HepG2 (cell line): ENCODE data around the gene GRB2. TPM values are rescaled to one million over a fixed set of nuclear protein-coding genes. Genes with fewer than 3 reads are reported as not detected.

Source experiments
- ATAC-seq: fragments of 200-7000 bp; cut with Tn5 transposase; 3 replicates; pipeline ENCODE4 v1.9.1; 2020; ENCODE audit warnings: mild to moderate bottlenecking, moderate library complexity
- BruUV-seq: library from RNA; stranded (reverse); fragments of 400-500 nt; replicated peaks from 2 replicates; lab custom pipeline; 2021; lab: Mats Ljungman, UMichigan
- CTCF ChIA-PET: fragments of 300-600 bp; formaldehyde crosslinking; extraction: SDS; loops from one replicate; lab custom pipeline; 2021; ENCODE audit warnings: low total read pairs, inconsistent platforms, low intra/inter-chr PET ratio; lab: Yijun Ruan, JAX
- POLR2A ChIA-PET: fragments of 350-600 bp; sonication (Branson Sonifier 250); formaldehyde crosslinking; loops from one replicate; lab custom pipeline; 2020; ENCODE audit warnings: antibody characterized with exemption, inconsistent platforms; lab: Yijun Ruan, JAX
- DNase-seq: peaks from one replicate; pipeline ENCODE4 v3.0.0-alpha.2; 2015; ENCODE audit warnings: low spot score
- FAIRE-seq: peaks from 3 replicates; lab custom pipeline; 2011; peaks lifted over from hg19 to GRCh38; lab: Jason Lieb, UNC
- H2AFZ ChIP-seq: one replicate; pipeline ENCODE4 v1.6.1; 2011; ENCODE audit warnings: low read length, inconsistent platforms
- H3K27ac ChIP-seq: fragments of 300-600 bp; 3 replicates; pipeline ENCODE4 v1.8.0; 2011; ENCODE audit warnings: mixed run types, mild to moderate bottlenecking, mixed read lengths, low read length, inconsistent platforms; ENCODE audit not compliant: insufficient read depth; ENCODE audit errors: extremely low read length
- H3K27me3 ChIP-seq, 2 experiments: fragments of 200-600 bp in 1 of 2; 2 replicates in 1 of 2; 3 replicates in 1 of 2; pipeline versions ENCODE4 v1.6.0 to v1.8.0; 2011; ENCODE audit warnings: low read length in 2 of 2, mild to moderate bottlenecking in 2 of 2, moderate library complexity in 2 of 2, inconsistent platforms in 1 of 2; ENCODE audit not compliant: insufficient read depth in 2 of 2, control insufficient read depth in 1 of 2
- H3K36me3 ChIP-seq, 2 experiments: fragments of 200-600 bp in 1 of 2; replicated peaks in 1 of 2; 2 replicates in 1 of 2; 3 replicates in 1 of 2; pipeline versions ENCODE4 v1.5.1 to v1.8.0; 2011; ENCODE audit warnings: low read length in 2 of 2, inconsistent platforms in 1 of 2; ENCODE audit not compliant: insufficient read depth in 2 of 2, control insufficient read depth in 1 of 2
- H3K4me1 ChIP-seq: 2 replicates; pipeline ENCODE4 v1.5.1; 2012; ENCODE audit warnings: low read length, inconsistent platforms; ENCODE audit not compliant: insufficient read depth
- H3K4me2 ChIP-seq: 2 replicates; pipeline ENCODE4 v1.6.0; 2011; ENCODE audit warnings: low read depth, low read length, inconsistent platforms
- H3K4me3 ChIP-seq, 3 experiments: fragments of 200-600 bp in 1 of 3; sonication (generic), shearing (Covaris generic) in 1 of 3; replicated peaks in 1 of 3; 2 replicates each; pipeline ENCODE4 v1.5.1; 2011 to 2016; ENCODE audit warnings: low read length in 3 of 3, inconsistent platforms in 2 of 3, low read depth in 2 of 3, mild to moderate bottlenecking in 2 of 3, control low read depth in 1 of 3, mixed read lengths in 1 of 3; ENCODE audit not compliant: insufficient read depth in 1 of 3
- H3K79me2 ChIP-seq: one replicate; pipeline ENCODE4 v1.6.1; 2011; ENCODE audit warnings: low read length, inconsistent platforms; ENCODE audit not compliant: insufficient read depth
- H3K9ac ChIP-seq: 2 replicates; pipeline ENCODE4 v1.6.0; 2011; ENCODE audit warnings: mild to moderate bottlenecking, low read depth, low read length, inconsistent platforms; ENCODE audit not compliant: insufficient read depth
- H3K9me3 ChIP-seq: 2 replicates; pipeline ENCODE4 v1.5.1; 2012; ENCODE audit warnings: mild to moderate bottlenecking, low read length
- H4K20me1 ChIP-seq: 2 replicates; pipeline ENCODE4 v1.6.0; 2011; ENCODE audit warnings: inconsistent platforms, mild to moderate bottlenecking, low read length, moderate library complexity; ENCODE audit not compliant: insufficient read depth
- NPAS2 ChIP-seq: sonication (generic); formaldehyde crosslinking; IDR thresholded peaks from 2 replicates; pipeline ENCODE4 v1.8.0; 2022; ENCODE audit warnings: mild to moderate bottlenecking, missing genetic modification reagents, borderline replicate concordance
- RFXANK ChIP-seq: IDR thresholded peaks from 2 replicates; pipeline ENCODE4 v1.6.1; 2016
- SMAD3 ChIP-seq: sonication (generic); formaldehyde crosslinking; IDR thresholded peaks from 2 replicates; pipeline ENCODE4 v1.4.0; 2020; ENCODE audit warnings: missing genetic modification reagents
- TCF7L2 ChIP-seq: IDR thresholded peaks from 2 replicates; pipeline ENCODE4 v1.6.1; 2011; ENCODE audit warnings: mild to moderate bottlenecking, low read depth, low read length, moderate library complexity
- ZNF317 ChIP-seq: sonication (generic); formaldehyde crosslinking; IDR thresholded peaks from 2 replicates; pipeline ENCODE4 v1.5.0; 2020; ENCODE audit warnings: mild to moderate bottlenecking, missing genetic modification reagents
- ZNF335 ChIP-seq: sonication (generic); formaldehyde crosslinking; IDR thresholded peaks from 2 replicates; pipeline ENCODE4 v1.4.0; 2020; ENCODE audit warnings: missing genetic modification reagents
- ZNF33B ChIP-seq: sonication (generic); formaldehyde crosslinking; IDR thresholded peaks from 2 replicates; pipeline ENCODE4 v1.5.1; 2020; ENCODE audit warnings: mild to moderate bottlenecking, missing genetic modification reagents
- ZNF629 ChIP-seq: sonication (generic); formaldehyde crosslinking; conservative IDR thresholded peaks from 2 replicates; pipeline ENCODE4 v1.5.0; 2020; ENCODE audit warnings: missing genetic modification reagents
- ZSCAN25 ChIP-seq: sonication (generic); formaldehyde crosslinking; IDR thresholded peaks from 2 replicates; pipeline ENCODE4 v1.8.0; 2022; ENCODE audit warnings: mild to moderate bottlenecking, missing genetic modification reagents
- WGBS: methylation state at CpG from one replicate; pipeline ENCODE4 v1.1.6; 2017; ENCODE audit warnings: low lambda C conversion rate; 5-methylcytosine and 5-hydroxymethylcytosine counted together
- in situ Hi-C: cut with HindIII; loops from 2 replicates; pipeline ENCODE4 v1.10.0; 2017; ENCODE audit warnings: low pct_unique_long_range_greater_than_20kb; ENCODE audit not compliant: extremely low pct_ligation_motif_present
- intact Hi-C: fragments of 100-400 bp; cut with micrococcal nuclease; formaldehyde crosslinking; loops from one replicate; pipeline ENCODE4 v1.10.0; 2022; ENCODE audit not compliant: unreplicated experiment
- polyA plus RNA-seq, 8 experiments: library from polyadenylated mRNA; depleted of rRNA in 3 of 8; stranded (reverse) in 7 of 8; unstranded in 1 of 8; fragments of >200 nt; fragmentation: Illumina TruSeq in 4 of 8; extraction: Trizol in 4 of 8; gene quantifications; 2 replicates each; pipeline versions ENCODE4 v1.2.1 to v1.2.3, GENCODE V29; 2011 to 2016; ENCODE audit warnings: low read depth in 4 of 8, missing spikeins in 1 of 8, mixed read lengths in 1 of 8; ENCODE audit not compliant: insufficient read depth in 1 of 8
- total RNA-seq, 5 experiments: library from RNA; depleted of rRNA; stranded (reverse); fragments of >200 nt; fragmentation: Illumina TruSeq; extraction: Trizol; gene quantifications; 2 replicates each; pipeline ENCODE4 v1.2.3, GENCODE V29; 2016; ENCODE audit warnings: low read depth in 1 of 5
- TF ChIP-seq, protein P1 (sequence below): sonication (generic); formaldehyde crosslinking; IDR thresholded peaks from 2 replicates; pipeline ENCODE4 v1.4.0; 2020; ENCODE audit warnings: missing genetic modification reagents
- TF ChIP-seq, protein P2 (sequence below): sonication (generic); formaldehyde crosslinking; IDR thresholded peaks from 2 replicates; pipeline ENCODE4 v1.5.0; 2020; ENCODE audit warnings: mild to moderate bottlenecking, missing genetic modification reagents
- TF ChIP-seq, protein P3 (sequence below): sonication (generic); formaldehyde crosslinking; IDR thresholded peaks from 2 replicates; pipeline ENCODE4 v1.5.1; 2020; ENCODE audit warnings: mild to moderate bottlenecking, missing genetic modification reagents, borderline replicate concordance
- TF ChIP-seq, protein P4 (sequence below): conservative IDR thresholded peaks from 2 replicates; pipeline ENCODE4 v1.6.1; 2018; ENCODE audit warnings: missing genetic modification reagents
- TF ChIP-seq, protein P5 (sequence below): sonication (generic); formaldehyde crosslinking; IDR thresholded peaks from 2 replicates; pipeline ENCODE4 v1.5.1; 2020; ENCODE audit warnings: missing genetic modification reagents, mild to moderate bottlenecking, borderline replicate concordance

GRB2 gene
- total and polyA plus RNA-seq, 2 of the 13 experiments (the other 11 are each of a cell fraction or from before 2014, with no cell fraction given): 84.6 to 92.3 TPM

DNA sequence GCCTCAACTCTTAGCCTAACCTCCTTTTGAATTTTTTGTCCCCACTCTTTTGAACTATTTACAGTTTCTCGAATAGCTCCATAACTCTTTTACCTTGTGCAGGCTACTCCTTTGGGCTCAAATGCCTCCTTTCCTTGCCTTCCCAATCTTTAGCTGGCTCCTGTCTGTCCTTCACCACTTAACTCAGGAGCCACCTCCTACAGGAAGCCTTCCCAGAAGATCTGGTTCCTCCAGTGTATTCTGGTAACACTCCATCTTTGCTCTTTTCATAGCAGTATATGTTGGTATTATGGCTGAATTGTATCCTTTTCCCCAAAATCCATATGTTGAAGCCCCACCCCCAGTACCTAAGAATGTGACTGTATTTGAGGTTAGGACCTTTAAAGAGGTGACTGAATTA, 9.0 kb upstream of the GRB2 start:
- Histone ChIP-seq H2AFZ (no peak overlapping the region), H3K9ac (no peak overlapping the region), H3K9me3 (no peaks in the 10 kb centered on the region), H3K79me2 (no peaks in the 10 kb centered on the region), H3K4me3 (no peak overlapping the region), H3K4me1 (peaks cover 42% of the 10 kb centered on the region), H3K27ac (no peak overlapping the region), H3K27me3 (peaks cover 0 to 5% of the 10 kb centered on the region in 2 experiments; a peak in 1 of 5 replicates), H3K36me3 (no peaks in the 10 kb centered on the region), H3K4me2 (no peak overlapping the region), H4K20me1 (no peaks in the 10 kb centered on the region)
- intact Hi-C loops (loop anchor here (5.0 kb wide), 1 partner anchor 307 kb away; the partner anchor contains the start of gene ARMC7), in situ Hi-C loops (loop anchor here (5.0 to 10.0 kb wide), 4 partner anchors 97 to 450 kb away; no protein-coding TSS in a partner anchor)
- ChIA-PET CTCF (interaction anchor here (0.6 kb wide), 1 partner anchor 91 kb away, joined by 3 read pairs; no protein-coding TSS in a partner anchor), POLR2A (no interaction called here)
- no peak for ATAC-seq
- WGBS: 2% methylated on average over 1 of the region's 1 CpG
- BruUV-seq: no TSS peak
- FAIRE-seq: no peak
- no peak for DNase-seq
- TF ChIP-seq ZNF317 (CRISPR knock-in tag) (no peak), RFXANK (no peak), NPAS2 (CRISPR knock-in tag) (no peak), ZNF335 (CRISPR knock-in tag) (no peak), TCF7L2 (no peak), SMAD3 (CRISPR knock-in tag) (no peak), ZNF33B (CRISPR knock-in tag) (no peak), ZSCAN25 (CRISPR knock-in tag) (no peak), ZNF629 (no peak)
- TF ChIP-seq, protein P1, sequence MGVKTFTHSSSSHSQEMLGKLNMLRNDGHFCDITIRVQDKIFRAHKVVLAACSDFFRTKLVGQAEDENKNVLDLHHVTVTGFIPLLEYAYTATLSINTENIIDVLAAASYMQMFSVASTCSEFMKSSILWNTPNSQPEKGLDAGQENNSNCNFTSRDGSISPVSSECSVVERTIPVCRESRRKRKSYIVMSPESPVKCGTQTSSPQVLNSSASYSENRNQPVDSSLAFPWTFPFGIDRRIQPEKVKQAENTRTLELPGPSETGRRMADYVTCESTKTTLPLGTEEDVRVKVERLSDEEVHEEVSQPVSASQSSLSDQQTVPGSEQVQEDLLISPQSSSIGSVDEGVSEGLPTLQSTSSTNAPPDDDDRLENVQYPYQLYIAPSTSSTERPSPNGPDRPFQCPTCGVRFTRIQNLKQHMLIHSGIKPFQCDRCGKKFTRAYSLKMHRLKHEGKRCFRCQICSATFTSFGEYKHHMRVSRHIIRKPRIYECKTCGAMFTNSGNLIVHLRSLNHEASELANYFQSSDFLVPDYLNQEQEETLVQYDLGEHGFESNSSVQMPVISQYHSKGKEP (CRISPR knock-in tag): no peak
- TF ChIP-seq, protein P2, sequence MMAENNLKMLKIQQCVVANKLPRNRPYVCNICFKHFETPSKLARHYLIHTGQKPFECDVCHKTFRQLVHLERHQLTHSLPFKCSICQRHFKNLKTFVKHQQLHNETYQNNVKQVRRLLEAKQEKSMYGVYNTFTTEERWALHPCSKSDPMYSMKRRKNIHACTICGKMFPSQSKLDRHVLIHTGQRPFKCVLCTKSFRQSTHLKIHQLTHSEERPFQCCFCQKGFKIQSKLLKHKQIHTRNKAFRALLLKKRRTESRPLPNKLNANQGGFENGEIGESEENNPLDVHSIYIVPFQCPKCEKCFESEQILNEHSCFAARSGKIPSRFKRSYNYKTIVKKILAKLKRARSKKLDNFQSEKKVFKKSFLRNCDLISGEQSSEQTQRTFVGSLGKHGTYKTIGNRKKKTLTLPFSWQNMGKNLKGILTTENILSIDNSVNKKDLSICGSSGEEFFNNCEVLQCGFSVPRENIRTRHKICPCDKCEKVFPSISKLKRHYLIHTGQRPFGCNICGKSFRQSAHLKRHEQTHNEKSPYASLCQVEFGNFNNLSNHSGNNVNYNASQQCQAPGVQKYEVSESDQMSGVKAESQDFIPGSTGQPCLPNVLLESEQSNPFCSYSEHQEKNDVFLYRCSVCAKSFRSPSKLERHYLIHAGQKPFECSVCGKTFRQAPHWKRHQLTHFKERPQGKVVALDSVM (CRISPR knock-in tag): no peak
- TF ChIP-seq, protein P3, sequence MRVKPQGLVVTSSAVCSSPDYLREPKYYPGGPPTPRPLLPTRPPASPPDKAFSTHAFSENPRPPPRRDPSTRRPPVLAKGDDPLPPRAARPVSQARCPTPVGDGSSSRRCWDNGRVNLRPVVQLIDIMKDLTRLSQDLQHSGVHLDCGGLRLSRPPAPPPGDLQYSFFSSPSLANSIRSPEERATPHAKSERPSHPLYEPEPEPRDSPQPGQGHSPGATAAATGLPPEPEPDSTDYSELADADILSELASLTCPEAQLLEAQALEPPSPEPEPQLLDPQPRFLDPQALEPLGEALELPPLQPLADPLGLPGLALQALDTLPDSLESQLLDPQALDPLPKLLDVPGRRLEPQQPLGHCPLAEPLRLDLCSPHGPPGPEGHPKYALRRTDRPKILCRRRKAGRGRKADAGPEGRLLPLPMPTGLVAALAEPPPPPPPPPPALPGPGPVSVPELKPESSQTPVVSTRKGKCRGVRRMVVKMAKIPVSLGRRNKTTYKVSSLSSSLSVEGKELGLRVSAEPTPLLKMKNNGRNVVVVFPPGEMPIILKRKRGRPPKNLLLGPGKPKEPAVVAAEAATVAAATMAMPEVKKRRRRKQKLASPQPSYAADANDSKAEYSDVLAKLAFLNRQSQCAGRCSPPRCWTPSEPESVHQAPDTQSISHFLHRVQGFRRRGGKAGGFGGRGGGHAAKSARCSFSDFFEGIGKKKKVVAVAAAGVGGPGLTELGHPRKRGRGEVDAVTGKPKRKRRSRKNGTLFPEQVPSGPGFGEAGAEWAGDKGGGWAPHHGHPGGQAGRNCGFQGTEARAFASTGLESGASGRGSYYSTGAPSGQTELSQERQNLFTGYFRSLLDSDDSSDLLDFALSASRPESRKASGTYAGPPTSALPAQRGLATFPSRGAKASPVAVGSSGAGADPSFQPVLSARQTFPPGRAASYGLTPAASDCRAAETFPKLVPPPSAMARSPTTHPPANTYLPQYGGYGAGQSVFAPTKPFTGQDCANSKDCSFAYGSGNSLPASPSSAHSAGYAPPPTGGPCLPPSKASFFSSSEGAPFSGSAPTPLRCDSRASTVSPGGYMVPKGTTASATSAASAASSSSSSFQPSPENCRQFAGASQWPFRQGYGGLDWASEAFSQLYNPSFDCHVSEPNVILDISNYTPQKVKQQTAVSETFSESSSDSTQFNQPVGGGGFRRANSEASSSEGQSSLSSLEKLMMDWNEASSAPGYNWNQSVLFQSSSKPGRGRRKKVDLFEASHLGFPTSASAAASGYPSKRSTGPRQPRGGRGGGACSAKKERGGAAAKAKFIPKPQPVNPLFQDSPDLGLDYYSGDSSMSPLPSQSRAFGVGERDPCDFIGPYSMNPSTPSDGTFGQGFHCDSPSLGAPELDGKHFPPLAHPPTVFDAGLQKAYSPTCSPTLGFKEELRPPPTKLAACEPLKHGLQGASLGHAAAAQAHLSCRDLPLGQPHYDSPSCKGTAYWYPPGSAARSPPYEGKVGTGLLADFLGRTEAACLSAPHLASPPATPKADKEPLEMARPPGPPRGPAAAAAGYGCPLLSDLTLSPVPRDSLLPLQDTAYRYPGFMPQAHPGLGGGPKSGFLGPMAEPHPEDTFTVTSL: no peak
- TF ChIP-seq, protein P4, sequence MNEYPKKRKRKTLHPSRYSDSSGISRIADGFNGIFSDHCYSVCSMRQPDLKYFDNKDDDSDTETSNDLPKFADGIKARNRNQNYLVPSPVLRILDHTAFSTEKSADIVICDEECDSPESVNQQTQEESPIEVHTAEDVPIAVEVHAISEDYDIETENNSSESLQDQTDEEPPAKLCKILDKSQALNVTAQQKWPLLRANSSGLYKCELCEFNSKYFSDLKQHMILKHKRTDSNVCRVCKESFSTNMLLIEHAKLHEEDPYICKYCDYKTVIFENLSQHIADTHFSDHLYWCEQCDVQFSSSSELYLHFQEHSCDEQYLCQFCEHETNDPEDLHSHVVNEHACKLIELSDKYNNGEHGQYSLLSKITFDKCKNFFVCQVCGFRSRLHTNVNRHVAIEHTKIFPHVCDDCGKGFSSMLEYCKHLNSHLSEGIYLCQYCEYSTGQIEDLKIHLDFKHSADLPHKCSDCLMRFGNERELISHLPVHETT (CRISPR knock-in tag): no peak
- TF ChIP-seq, protein P5, sequence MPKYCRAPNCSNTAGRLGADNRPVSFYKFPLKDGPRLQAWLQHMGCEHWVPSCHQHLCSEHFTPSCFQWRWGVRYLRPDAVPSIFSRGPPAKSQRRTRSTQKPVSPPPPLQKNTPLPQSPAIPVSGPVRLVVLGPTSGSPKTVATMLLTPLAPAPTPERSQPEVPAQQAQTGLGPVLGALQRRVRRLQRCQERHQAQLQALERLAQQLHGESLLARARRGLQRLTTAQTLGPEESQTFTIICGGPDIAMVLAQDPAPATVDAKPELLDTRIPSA (CRISPR knock-in tag): no peak
